Stimulated activated CD4-positive, alpha-beta T cell treated with anti-CD3 and anti-CD28 coated beads, TNF-alpha, amount 100 ng/mL, for 48 hours (primary cell): ENCODE measurements around the gene PRR33.

Source experiments
- DNase-seq, 3 donors: peaks; one replicate each; pipeline ENCODE4 v3.0.0-alpha.2; 2020; ENCODE audit warnings: low read depth in 3 of 3

The PRR33 gene

GRCh38 chr11:1847006-1847735 is 44.5 kb downstream of the PRR33 start:
- DNase-seq = no peak

GRCh38 chr11:1846453-1846932 is 45.2 kb downstream of the PRR33 start:
- DNase-seq = no peak

- DNase-seq = no peak
These were observed 45.9 kb downstream of the PRR33 start for GRCh38 chr11:1845561-1846452.

GRCh38 chr11:1845095-1845429 is 46.6 kb downstream of the PRR33 start:
- DNase-seq = no peak

- DNase-seq = no peak
These were observed 47.2 kb downstream of the PRR33 start for GRCh38 chr11:1844221-1845094.

GRCh38 chr11:1843796-1844195 is 47.9 kb downstream of the PRR33 start:
- DNase-seq = no peak

- DNase-seq = no peak
These were observed 48.6 kb downstream of the PRR33 start for GRCh38 chr11:1843098-1843473.

- no peak for DNase-seq
These were observed 49.3 kb downstream of the PRR33 start for GRCh38 chr11:1842149-1843097.

- DNase-seq = no peak
These were observed 50.1 kb downstream of the PRR33 start for GRCh38 chr11:1841511-1842148.

GRCh38 chr11:1840780-1841480 is 50.8 kb downstream of the PRR33 start:
- DNase-seq = no peak

- DNase-seq = no peak
These were observed 51.5 kb downstream of the PRR33 start for GRCh38 chr11:1839924-1840779.

GRCh38 chr11:1839204-1839923 is 52.3 kb downstream of the PRR33 start:
- no peak for DNase-seq

GRCh38 chr11:1838426-1839144 is 53.1 kb downstream of the PRR33 start, which contains the start of gene TNNI2:
TSS of gene TNNI2 (plus strand) at chr11:1838981. CDS start at chr11:1839697, 716 bp downstream.
- DNase-seq = no peak
